NB4 (cell line): Measurements from ENCODE around the gene FOXP1.

Experiments used
- DNase-seq: peaks from one replicate; pipeline ENCODE4 v3.0.0; 2010; ENCODE audit warnings: low read depth
- H3K4me3 ChIP-seq: one replicate; pipeline ENCODE4 v1.5.1; 2011; ENCODE audit warnings: mild to moderate bottlenecking, low read depth, low read length, moderate library complexity
- MYC ChIP-seq: IDR thresholded peaks from 2 replicates; pipeline ENCODE4 v1.6.1; 2011; ENCODE audit warnings: low read depth, low read length
- POLR2A ChIP-seq: IDR thresholded peaks from 2 replicates; pipeline ENCODE4 v1.6.1; 2011; ENCODE audit warnings: mild to moderate bottlenecking; ENCODE audit not compliant: insufficient read length; ENCODE audit errors: extremely low read depth
- TF ChIP-seq, protein P1 (sequence below): IDR thresholded peaks from 2 replicates; pipeline ENCODE4 v1.6.1; 2011; ENCODE audit warnings: low read depth, low read length
- TF ChIP-seq, protein P2 (sequence below): IDR thresholded peaks from one replicate; pipeline ENCODE4 v1.5.1; 2012; ENCODE audit warnings: low read depth, low read length

Gene FOXP1

DNA sequence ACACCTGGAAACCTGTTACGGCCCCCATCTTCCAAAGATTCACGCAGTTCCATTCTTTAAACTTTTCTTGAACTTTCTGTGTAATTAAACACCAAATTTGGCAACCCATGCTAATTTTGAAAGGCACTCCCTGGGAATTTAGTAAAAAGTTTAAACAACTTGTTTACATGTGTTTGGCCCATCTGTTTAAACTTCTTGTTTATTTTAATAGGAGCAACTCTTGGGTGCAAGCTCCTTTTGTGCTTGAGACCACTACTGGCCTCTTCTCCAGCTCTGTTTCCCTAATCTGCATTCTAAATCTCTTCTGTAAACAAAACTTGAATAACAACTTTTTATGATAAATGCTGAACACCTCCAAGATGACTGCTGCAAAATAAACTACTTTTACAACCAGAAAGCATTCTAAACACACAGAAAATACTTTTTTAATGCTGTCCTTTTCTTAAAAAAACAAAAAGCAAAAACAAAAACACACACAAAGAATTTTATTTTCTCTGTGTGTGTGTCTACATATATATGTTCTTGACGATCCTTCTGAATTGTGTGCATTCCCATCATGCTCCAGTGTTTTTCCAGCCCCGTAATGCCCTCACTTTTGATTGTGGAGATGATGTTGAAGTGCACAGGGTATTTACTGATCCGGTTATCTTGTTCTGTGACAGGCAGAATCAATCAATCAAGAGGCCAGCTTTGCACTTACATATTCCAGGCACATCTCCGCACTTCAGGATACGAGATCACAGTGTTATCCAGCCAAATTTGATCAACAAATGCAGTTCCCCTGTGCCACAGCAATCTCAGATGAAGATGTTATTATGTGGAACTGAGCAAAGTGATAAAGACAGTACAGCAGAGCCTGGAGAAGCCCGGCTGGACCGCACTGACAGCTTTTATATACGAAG is 416.9 kb downstream of the FOXP1 start:
- DNase-seq, result no peak
- TF ChIP-seq POLR2A (no peak), MYC (no peak)
- TF ChIP-seq, protein P1, sequence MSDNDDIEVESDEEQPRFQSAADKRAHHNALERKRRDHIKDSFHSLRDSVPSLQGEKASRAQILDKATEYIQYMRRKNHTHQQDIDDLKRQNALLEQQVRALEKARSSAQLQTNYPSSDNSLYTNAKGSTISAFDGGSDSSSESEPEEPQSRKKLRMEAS, result no peak
- TF ChIP-seq, protein P2, sequence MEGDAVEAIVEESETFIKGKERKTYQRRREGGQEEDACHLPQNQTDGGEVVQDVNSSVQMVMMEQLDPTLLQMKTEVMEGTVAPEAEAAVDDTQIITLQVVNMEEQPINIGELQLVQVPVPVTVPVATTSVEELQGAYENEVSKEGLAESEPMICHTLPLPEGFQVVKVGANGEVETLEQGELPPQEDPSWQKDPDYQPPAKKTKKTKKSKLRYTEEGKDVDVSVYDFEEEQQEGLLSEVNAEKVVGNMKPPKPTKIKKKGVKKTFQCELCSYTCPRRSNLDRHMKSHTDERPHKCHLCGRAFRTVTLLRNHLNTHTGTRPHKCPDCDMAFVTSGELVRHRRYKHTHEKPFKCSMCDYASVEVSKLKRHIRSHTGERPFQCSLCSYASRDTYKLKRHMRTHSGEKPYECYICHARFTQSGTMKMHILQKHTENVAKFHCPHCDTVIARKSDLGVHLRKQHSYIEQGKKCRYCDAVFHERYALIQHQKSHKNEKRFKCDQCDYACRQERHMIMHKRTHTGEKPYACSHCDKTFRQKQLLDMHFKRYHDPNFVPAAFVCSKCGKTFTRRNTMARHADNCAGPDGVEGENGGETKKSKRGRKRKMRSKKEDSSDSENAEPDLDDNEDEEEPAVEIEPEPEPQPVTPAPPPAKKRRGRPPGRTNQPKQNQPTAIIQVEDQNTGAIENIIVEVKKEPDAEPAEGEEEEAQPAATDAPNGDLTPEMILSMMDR, result no peak
- H3K4me3 ChIP-seq, result no peak overlapping the region

DNA sequence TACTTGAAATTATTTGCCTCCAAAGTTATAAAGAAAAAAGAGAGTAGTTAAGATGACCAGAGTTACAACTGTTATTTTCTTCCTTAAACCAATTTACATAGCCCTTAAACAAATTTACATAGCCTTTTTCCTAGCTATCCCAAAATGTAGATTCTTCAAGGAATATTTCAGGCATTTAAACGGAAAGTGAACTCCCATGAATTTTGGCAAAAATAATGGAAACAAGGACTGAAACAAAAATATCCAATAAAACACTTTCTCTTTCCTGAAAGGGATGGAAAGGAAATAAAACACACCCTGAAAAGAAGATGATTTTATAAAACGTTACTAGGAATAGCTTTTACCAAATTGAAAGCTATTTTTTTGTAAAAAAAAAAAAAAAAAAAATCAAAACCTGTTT is 418.6 kb downstream of the FOXP1 start:
- DNase-seq, result no peak
- H3K4me3 ChIP-seq, result no peak overlapping the region
- TF ChIP-seq, protein P1, result no peak
- TF ChIP-seq, protein P2, result no peak
- no peak for TF ChIP-seq MYC
- no peak for TF ChIP-seq POLR2A

DNA sequence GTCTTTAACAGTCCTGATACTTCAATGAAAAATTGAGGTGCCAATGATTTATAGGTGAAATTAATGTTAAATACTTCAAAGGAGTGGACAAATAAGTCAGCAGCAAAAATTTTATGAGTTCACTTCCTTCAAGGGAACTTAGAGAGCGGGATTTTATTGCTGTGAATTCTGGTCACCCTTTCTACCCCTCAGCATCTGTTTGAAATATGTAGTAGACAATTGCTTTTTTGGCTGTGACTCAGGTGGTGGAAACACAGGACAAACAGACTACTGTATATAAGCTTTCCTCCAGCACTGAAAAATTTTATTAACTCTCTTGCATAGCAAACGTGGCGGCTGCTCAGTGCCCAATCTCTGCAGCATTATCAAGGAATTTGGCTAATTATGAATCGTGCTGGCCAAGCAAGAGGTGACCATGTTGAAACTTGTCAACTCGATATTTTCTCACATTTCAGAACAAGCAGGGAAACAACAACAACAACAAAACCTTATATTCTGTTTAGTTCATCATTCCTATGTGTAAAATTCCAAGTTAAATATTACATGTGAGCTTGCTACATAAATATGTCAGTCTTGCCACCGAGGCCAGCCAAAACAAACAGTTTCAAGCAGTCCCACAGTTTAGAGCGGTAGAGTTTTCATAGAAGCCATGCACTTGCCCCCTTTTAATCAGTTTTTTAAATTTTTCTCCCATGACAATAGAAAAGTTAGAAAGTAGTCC is 420.2 kb downstream of the FOXP1 start:
- no peak for DNase-seq
- TF ChIP-seq, protein P2, result no peak
- TF ChIP-seq POLR2A, result no peak
- no peak for TF ChIP-seq MYC
- TF ChIP-seq, protein P1, result no peak
- no peak overlapping the region for H3K4me3 ChIP-seq

DNA sequence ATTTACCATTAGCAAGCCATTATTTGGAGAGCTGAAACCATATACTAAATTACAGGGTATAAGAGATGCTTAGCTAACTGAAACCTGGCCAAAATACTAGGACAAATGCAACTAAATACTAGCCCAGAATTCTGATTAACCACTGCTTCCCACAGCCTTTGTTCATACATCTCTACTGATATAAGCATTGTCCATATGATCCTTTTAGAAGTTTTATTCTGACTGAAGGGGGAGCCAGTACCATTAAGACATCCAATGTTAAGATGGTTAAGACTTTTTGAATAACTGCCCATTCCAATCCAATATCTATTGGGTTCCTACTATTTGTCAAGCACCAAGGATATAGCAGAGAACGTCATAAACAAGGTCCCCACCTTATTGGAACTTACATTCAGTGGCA is 421.3 kb downstream of the FOXP1 start:
- no peak for TF ChIP-seq POLR2A
- TF ChIP-seq, protein P2, result no peak
- no peak for DNase-seq
- no peak overlapping the region for H3K4me3 ChIP-seq

DNA sequence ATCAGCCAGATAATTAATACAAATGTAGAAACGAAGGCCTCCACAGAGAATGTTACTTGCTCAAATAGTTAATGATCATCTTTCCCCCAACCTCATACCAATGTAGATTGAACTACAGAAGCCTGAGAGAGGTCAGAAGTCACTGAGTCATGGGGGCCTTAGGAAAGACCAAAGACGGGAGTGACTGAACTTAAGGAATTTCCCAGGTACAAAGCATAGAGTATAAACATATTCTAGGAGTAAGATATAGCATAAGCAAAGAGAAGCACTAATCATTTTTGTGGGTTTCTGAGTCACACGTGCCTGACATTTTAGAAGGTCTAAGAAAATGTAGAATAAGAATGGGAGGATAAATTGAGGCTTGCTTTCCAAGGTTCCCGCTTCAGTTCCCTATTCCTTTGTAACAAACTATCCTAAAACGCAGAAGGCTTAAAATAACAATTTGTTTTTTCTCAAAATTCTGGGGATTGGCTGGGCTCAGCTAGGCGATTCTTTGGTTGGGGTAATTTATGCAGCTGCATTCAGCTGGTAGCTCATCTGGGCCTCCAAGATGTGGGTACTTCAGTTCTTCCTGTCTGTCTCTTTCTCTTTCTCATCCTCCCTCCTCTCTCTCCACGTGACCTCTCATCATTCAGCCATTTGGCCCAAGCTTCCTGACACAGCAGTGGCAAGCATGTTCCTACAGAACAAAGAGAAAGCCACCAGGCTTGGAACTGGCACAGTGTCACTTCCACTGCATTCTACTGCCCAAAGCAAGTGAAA is 422.6 kb downstream of the FOXP1 start:
- no peak overlapping the region for H3K4me3 ChIP-seq
- TF ChIP-seq, protein P1, result no peak
- TF ChIP-seq, protein P2, result no peak
- no peak for TF ChIP-seq POLR2A
- TF ChIP-seq MYC, result no peak
- no peak for DNase-seq
